K562 (cell line): Measurements from ENCODE around the gene RELL2. TPM values are rescaled to one million over a fixed set of nuclear protein-coding genes. Genes with fewer than 3 reads are reported as not detected.

Experiments used
- CBX8 ChIP-seq: fragments of 200-600 bp; sonication (generic); IDR thresholded peaks from 2 replicates; pipeline ENCODE4 v1.6.1; 2012; ENCODE audit warnings: borderline replicate concordance, mixed run types, low read depth, mild to moderate bottlenecking, moderate library complexity, mixed read lengths, low read length, control low read depth, inconsistent platforms; ENCODE audit not compliant: poor library complexity, severe bottlenecking; ENCODE audit errors: extremely low read depth
- CTCF ChIP-seq, 3 experiments: IDR thresholded peaks in 2 of 3; conservative IDR thresholded peaks in 1 of 3; 2 replicates each; pipeline ENCODE4 v1.5.1; 2011 to 2012; ENCODE audit warnings: low read length in 3 of 3, mild to moderate bottlenecking in 3 of 3, control low read depth in 2 of 3, improper control_type of control experiment in 1 of 3, inconsistent platforms in 1 of 3, low read depth in 1 of 3, mixed read lengths in 1 of 3, moderate library complexity in 1 of 3; ENCODE audit not compliant: insufficient read depth in 2 of 3
- POLR2H ChIP-seq: IDR thresholded peaks from 2 replicates; pipeline ENCODE4 v1.6.1; 2016; ENCODE audit warnings: missing genetic modification characterization, low read depth, mild to moderate bottlenecking, control low read depth, missing compliant biosample characterization, moderate library complexity
- PYGO2 ChIP-seq: fragments of 450-650 bp; IDR thresholded peaks from 2 replicates; pipeline ENCODE4 v1.6.1; 2016; ENCODE audit warnings: mild to moderate bottlenecking, missing genetic modification characterization, moderate library complexity, missing compliant biosample characterization
- RAD21 ChIP-seq, 2 experiments: fragments of 250-450 bp in 1 of 2; fragments of 450-650 bp in 1 of 2; sonication (Bioruptor Pico) in 1 of 2; formaldehyde crosslinking in 1 of 2; IDR thresholded peaks in 1 of 2; conservative IDR thresholded peaks in 1 of 2; 2 replicates each; pipeline versions ENCODE4 v1.4.0 to v1.8.0; 2020 to 2022; ENCODE audit warnings: mild to moderate bottlenecking in 2 of 2, moderate library complexity in 1 of 2
- TARDBP ChIP-seq: fragments of 450-650 bp; IDR thresholded peaks from 2 replicates; pipeline ENCODE4 v1.6.1; 2016
- TFE3 ChIP-seq: fragments of 450-650 bp; formaldehyde crosslinking; IDR thresholded peaks from 2 replicates; pipeline ENCODE4 v1.4.0; 2020; ENCODE audit warnings: mild to moderate bottlenecking, mixed read lengths
- ZBTB1 ChIP-seq: sonication (generic); formaldehyde crosslinking; IDR thresholded peaks from 2 replicates; pipeline ENCODE4 v1.8.1; 2023; ENCODE audit warnings: missing genetic modification reagents, low read depth, mild to moderate bottlenecking, borderline replicate concordance
- ZNF436 ChIP-seq: fragments of 250-450, 450-650 bp; sonication (Bioruptor Pico); formaldehyde crosslinking; IDR thresholded peaks from 2 replicates; pipeline ENCODE4 v1.7.0; 2020; ENCODE audit warnings: mild to moderate bottlenecking
- ZNF740 ChIP-seq, 3 experiments: fragments of 200-800 bp in 1 of 3; sonication (Bioruptor generic) in 1 of 3; sonication (generic) in 1 of 3; formaldehyde crosslinking in 1 of 3; IDR thresholded peaks; 2 replicates each; pipeline versions ENCODE4 v1.6.1 to v1.8.0; 2016 to 2022; ENCODE audit warnings: mild to moderate bottlenecking in 2 of 3, missing compliant biosample characterization in 2 of 3, missing genetic modification characterization in 2 of 3, missing genetic modification reagents in 1 of 3
- ZNF76 ChIP-seq: fragments of 250-450 bp; sonication (Bioruptor Pico); IDR thresholded peaks from 2 replicates; pipeline ENCODE4 v1.4.0; 2020; ENCODE audit warnings: mild to moderate bottlenecking, moderate library complexity, borderline replicate concordance
- polyA plus RNA-seq, 8 experiments: library from polyadenylated mRNA; depleted of rRNA in 4 of 8; stranded (reverse) in 5 of 8; unstranded in 3 of 8; fragments of >200 nt; fragmentation: Nextera tagmentation in 2 of 8; fragmentation: Illumina TruSeq in 1 of 8; extraction: Ambion mirVana in 2 of 8; extraction: Trizol in 1 of 8; gene quantifications; 2 replicates each; pipeline versions ENCODE4 v1.2.1 to v1.2.3, GENCODE V29; 2011 to 2014; ENCODE audit warnings: inconsistent platforms in 1 of 8, missing spikeins in 1 of 8
- total RNA-seq, 7 experiments: library from RNA; depleted of rRNA in 6 of 7; stranded (reverse); fragments of >200 nt in 6 of 7; fragmentation: Illumina TruSeq in 2 of 7; extraction: Trizol in 2 of 7; gene quantifications; 2 replicates each; pipeline versions ENCODE4 v1.2.1 to v1.2.3, GENCODE V29; 2011 to 2021; ENCODE audit warnings: low replicate concordance in 1 of 7
- TF ChIP-seq, protein P1 (sequence below): fragments of 450-650 bp; IDR thresholded peaks from 2 replicates; pipeline ENCODE4 v1.7.1; 2018; ENCODE audit warnings: mild to moderate bottlenecking, low read depth; ENCODE audit not compliant: partially characterized antibody
- TF ChIP-seq, protein P2 (sequence below), 2 experiments: fragments of 450-650 bp in 1 of 2; sonication (generic) in 1 of 2; formaldehyde crosslinking; conservative IDR thresholded peaks; 2 replicates each; pipeline versions ENCODE4 v1.4.0 to v1.8.1; 2020 to 2022; ENCODE audit warnings: mild to moderate bottlenecking in 1 of 2, missing genetic modification reagents in 1 of 2
- TF ChIP-seq, protein P3 (sequence below): fragments of 250-450 bp; sonication (Bioruptor Pico); IDR thresholded peaks from 2 replicates; pipeline ENCODE4 v1.8.0; 2021; ENCODE audit warnings: moderate library complexity, mild to moderate bottlenecking, inconsistent platforms

The RELL2 gene
- total and polyA plus RNA-seq, 9 of the 15 experiments (the other 6 are each of a cell fraction or from before 2014, with no cell fraction given), result 0.06 to 36.0 (median 14.3) TPM

- TF ChIP-seq PYGO2 (no peak), TFE3 (CRISPR knock-in tag) (no peak), ZNF740 (CRISPR knock-in tag; IDR thresholded peaks at IDR 0.05) (no peak), ZNF740 (tag; IDR thresholded peaks at IDR 0.05) (no peak), CBX8 (no peak), ZBTB1 (CRISPR knock-in tag) (no peak), POLR2H (tag) (no peak), CTCF (IDR thresholded peaks at IDR 0.05 in 2 of 3, conservative IDR thresholded peaks at IDR 0.05 in 1 of 3; ENCODE audit: insufficient read depth in 2 of 3, low read depth in 1 of 3, low read length in 3 of 3) (peak; percentile 48 to 68 (median 49); a peak in 5 of 6 replicates), RAD21 (CRISPR knock-in tag; conservative IDR thresholded peaks at IDR 0.05 in 1 of 2, IDR thresholded peaks at IDR 0.05 in 1 of 2) (peak; percentile 39 to 61), TARDBP (no peak), ZNF436 (CRISPR knock-in tag) (no peak), ZNF76 (CRISPR knock-in tag) (no peak)
- TF ChIP-seq, protein P1, sequence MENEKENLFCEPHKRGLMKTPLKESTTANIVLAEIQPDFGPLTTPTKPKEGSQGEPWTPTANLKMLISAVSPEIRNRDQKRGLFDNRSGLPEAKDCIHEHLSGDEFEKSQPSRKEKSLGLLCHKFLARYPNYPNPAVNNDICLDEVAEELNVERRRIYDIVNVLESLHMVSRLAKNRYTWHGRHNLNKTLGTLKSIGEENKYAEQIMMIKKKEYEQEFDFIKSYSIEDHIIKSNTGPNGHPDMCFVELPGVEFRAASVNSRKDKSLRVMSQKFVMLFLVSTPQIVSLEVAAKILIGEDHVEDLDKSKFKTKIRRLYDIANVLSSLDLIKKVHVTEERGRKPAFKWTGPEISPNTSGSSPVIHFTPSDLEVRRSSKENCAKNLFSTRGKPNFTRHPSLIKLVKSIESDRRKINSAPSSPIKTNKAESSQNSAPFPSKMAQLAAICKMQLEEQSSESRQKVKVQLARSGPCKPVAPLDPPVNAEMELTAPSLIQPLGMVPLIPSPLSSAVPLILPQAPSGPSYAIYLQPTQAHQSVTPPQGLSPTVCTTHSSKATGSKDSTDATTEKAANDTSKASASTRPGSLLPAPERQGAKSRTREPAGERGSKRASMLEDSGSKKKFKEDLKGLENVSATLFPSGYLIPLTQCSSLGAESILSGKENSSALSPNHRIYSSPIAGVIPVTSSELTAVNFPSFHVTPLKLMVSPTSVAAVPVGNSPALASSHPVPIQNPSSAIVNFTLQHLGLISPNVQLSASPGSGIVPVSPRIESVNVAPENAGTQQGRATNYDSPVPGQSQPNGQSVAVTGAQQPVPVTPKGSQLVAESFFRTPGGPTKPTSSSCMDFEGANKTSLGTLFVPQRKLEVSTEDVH, result no peak
- TF ChIP-seq, protein P2, sequence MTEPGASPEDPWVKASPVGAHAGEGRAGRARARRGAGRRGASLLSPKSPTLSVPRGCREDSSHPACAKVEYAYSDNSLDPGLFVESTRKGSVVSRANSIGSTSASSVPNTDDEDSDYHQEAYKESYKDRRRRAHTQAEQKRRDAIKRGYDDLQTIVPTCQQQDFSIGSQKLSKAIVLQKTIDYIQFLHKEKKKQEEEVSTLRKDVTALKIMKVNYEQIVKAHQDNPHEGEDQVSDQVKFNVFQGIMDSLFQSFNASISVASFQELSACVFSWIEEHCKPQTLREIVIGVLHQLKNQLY (CRISPR knock-in tag; conservative IDR thresholded peaks at IDR 0.05), result no peak
- TF ChIP-seq, protein P3, sequence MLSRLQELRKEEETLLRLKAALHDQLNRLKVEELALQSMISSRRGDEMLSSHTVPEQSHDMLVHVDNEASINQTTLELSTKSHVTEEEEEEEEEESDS (CRISPR knock-in tag), result no peak
These were observed 5.0 kb downstream of the RELL2 start (continued) for GRCh38 chr5:141641634-141642267.
